ENCODE measurements around the gene GLYATL2.

Gene GLYATL2

DNA sequence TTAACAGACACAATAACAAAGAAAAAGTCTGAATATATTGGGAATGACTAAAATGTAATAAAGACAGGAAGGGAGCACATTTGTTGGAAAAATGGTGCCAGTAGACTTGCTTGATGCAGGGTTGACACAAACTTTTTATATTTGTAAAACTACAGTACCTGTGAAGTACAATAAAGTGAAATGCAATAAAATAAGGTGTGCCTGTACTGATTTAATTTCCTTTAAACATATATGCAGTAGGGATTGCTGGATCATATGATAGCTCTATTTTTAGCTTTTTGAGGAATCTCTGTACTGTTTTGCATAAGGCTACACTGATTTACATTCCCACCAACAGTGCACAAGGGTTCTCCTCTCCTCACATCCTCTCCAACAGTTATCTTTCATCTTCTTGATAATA is 12.3 kb upstream of the GLYATL2 start:
- Histone ChIP-seq H3K36me3 (ENCODE audit: control insufficient read depth in 2 of 2, insufficient read depth in 2 of 2, low read length in 2 of 2) (no peaks in the 10 kb centered on the region), H3K9me3 (ENCODE audit: control insufficient read depth in 2 of 2, low read length in 2 of 2) (no peaks in the 10 kb centered on the region), H3K4me1 (ENCODE audit: control insufficient read depth, insufficient read depth, low read length) (no peaks in the 10 kb centered on the region), H3K4me3 (ENCODE audit: low read length in 2 of 2) (no peak overlapping the region), H3K27me3 (ENCODE audit: control insufficient read depth in 1 of 2, insufficient read depth in 2 of 2, low read length in 2 of 2) (no peaks in the 10 kb centered on the region), H3K9ac (ENCODE audit: low read length in 2 of 2) (no peak overlapping the region), H3K27ac (ENCODE audit: low read length) (no peak overlapping the region)

DNA sequence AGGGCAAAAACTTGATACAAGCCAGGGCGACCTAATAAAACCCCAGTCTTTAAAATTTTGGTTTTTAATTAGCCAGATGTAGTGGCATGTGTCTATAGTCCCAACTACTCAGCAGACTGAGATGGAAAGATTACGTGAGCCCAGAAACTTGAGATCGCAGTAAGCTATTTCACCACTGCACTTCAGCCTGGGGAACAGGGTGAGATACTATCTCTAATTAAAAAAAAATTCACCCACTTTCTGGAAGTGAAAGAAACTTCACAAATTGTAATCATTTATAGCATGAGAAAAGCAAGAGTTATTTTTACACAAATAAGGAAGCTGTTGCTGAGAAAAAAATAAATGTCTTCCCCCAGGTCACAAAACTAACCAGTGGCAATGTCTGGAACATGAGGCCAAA is 882 bp upstream of the GLYATL2 start:
- no peaks in the 10 kb centered on the region for H3K36me3 ChIP-seq (ENCODE audit: control insufficient read depth in 2 of 2, insufficient read depth in 2 of 2, low read length in 2 of 2)
- no peak overlapping the region for H3K27ac ChIP-seq (ENCODE audit: low read length)

DNA sequence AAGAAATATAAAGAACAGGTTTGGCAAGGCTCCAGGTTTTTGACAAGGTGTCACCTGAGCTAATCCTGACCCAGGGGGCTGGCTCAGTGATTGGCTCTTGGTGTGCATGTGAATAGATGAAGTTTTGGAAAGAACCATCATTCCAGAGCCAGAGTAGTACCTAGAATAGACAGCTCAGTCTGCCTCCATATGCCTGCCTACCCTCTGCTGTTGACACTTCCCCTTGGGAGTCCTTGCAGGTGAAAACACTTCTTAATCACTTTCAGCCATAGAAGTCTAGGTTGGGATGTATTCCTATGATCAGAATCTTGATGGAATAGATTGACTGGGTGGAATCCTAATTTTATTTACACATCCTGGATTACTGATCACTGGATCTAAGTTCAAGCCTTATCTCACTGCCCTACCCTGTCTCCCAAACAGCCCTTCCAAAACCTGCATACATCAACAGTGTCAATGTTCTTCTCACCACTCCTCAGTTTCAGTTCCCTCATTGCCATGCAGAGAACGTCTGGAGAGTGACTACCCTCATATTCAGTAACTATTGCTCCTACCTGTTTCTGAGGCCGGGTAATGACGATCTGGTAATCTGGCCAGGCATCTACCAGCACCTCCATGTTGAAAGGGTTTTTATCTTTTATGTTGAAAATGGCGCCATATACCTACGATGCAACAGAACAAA is 6.7 kb downstream of the GLYATL2 start:
- Histone ChIP-seq H3K4me3 (ENCODE audit: low read length in 2 of 2) (no peak overlapping the region), H3K27ac (ENCODE audit: low read length) (no peak overlapping the region), H3K9ac (ENCODE audit: low read length in 2 of 2) (no peak overlapping the region), H3K27me3 (ENCODE audit: control insufficient read depth in 1 of 2, insufficient read depth in 2 of 2, low read length in 2 of 2) (no peaks in the 10 kb centered on the region), H3K9me3 (ENCODE audit: control insufficient read depth in 2 of 2, low read length in 2 of 2) (no peaks in the 10 kb centered on the region), H3K4me1 (ENCODE audit: control insufficient read depth, insufficient read depth, low read length) (no peaks in the 10 kb centered on the region), H3K36me3 (ENCODE audit: control insufficient read depth in 2 of 2, insufficient read depth in 2 of 2, low read length in 2 of 2) (no peaks in the 10 kb centered on the region)

More for the DNA sequence above, 882 bp upstream of the GLYATL2 start:
- H3K9ac ChIP-seq (ENCODE audit: low read length in 2 of 2): no peak overlapping the region
- no peaks in the 10 kb centered on the region for H3K9me3 ChIP-seq (ENCODE audit: control insufficient read depth in 2 of 2, low read length in 2 of 2)
- no peaks in the 10 kb centered on the region for H3K27me3 ChIP-seq (ENCODE audit: control insufficient read depth in 1 of 2, insufficient read depth in 2 of 2, low read length in 2 of 2)
- H3K4me1 ChIP-seq (ENCODE audit: control insufficient read depth, insufficient read depth, low read length): no peaks in the 10 kb centered on the region
- no peak overlapping the region for H3K4me3 ChIP-seq (ENCODE audit: low read length in 2 of 2)

DNA sequence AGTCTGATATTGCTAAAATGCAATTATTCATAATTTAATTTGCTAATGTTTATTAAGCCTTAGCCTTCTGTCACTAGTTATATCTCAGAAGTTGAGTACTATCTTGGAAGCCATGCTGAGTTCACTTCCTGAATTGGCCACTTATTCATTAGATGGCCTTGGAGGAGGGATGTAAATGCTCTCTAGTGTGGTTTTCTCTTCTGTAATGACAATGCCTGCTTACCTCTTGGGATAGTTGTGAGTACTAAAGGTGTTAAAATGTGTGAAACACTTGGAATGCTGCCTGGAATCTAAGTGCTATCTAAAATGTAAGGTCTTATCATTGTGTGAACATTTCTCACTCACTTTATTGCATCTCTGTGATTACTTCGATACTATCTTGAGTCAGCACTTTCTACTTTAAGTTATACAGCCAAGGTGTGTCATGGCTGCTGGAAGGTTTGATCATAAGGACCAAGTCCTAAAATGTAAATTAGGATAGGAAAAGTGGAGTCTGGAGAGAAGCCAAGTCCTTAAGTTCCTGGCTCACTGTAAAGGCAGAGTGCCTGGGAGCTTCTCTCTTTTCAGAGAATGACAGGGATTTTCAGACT is 12.4 kb downstream of the GLYATL2 start:
- no peak overlapping the region for H3K27ac ChIP-seq (ENCODE audit: low read length)
- H3K4me3 ChIP-seq (ENCODE audit: low read length in 2 of 2): no peak overlapping the region
- H3K27me3 ChIP-seq (ENCODE audit: control insufficient read depth in 1 of 2, insufficient read depth in 2 of 2, low read length in 2 of 2): no peaks in the 10 kb centered on the region
- no peaks in the 10 kb centered on the region for H3K4me1 ChIP-seq (ENCODE audit: control insufficient read depth, insufficient read depth, low read length)
- H3K36me3 ChIP-seq (ENCODE audit: control insufficient read depth in 2 of 2, insufficient read depth in 2 of 2, low read length in 2 of 2): no peaks in the 10 kb centered on the region
- no peaks in the 10 kb centered on the region for H3K9me3 ChIP-seq (ENCODE audit: control insufficient read depth in 2 of 2, low read length in 2 of 2)
- H3K9ac ChIP-seq (ENCODE audit: low read length in 2 of 2): no peak overlapping the region

GRCh38 chr11:58830673-58831301 is 13.7 kb downstream of the GLYATL2 start:
- no peaks in the 10 kb centered on the region for H3K4me1 ChIP-seq (ENCODE audit: control insufficient read depth, insufficient read depth, low read length)
- no peaks in the 10 kb centered on the region for H3K9me3 ChIP-seq (ENCODE audit: control insufficient read depth in 2 of 2, low read length in 2 of 2)
- no peak overlapping the region for H3K4me3 ChIP-seq (ENCODE audit: low read length in 2 of 2)
- H3K9ac ChIP-seq (ENCODE audit: low read length in 2 of 2): no peak overlapping the region
- H3K27me3 ChIP-seq (ENCODE audit: control insufficient read depth in 1 of 2, insufficient read depth in 2 of 2, low read length in 2 of 2): no peaks in the 10 kb centered on the region
- H3K27ac ChIP-seq (ENCODE audit: low read length): no peak overlapping the region
- H3K36me3 ChIP-seq (ENCODE audit: control insufficient read depth in 2 of 2, insufficient read depth in 2 of 2, low read length in 2 of 2): no peaks in the 10 kb centered on the region

GRCh38 chr11:58829786-58830185 is 14.7 kb downstream of the GLYATL2 start:
- Histone ChIP-seq H3K9me3 (ENCODE audit: control insufficient read depth in 2 of 2, low read length in 2 of 2) (no peaks in the 10 kb centered on the region), H3K9ac (ENCODE audit: low read length in 2 of 2) (no peak overlapping the region), H3K4me3 (ENCODE audit: low read length in 2 of 2) (no peak overlapping the region), H3K4me1 (ENCODE audit: control insufficient read depth, insufficient read depth, low read length) (no peaks in the 10 kb centered on the region), H3K36me3 (ENCODE audit: control insufficient read depth in 2 of 2, insufficient read depth in 2 of 2, low read length in 2 of 2) (no peaks in the 10 kb centered on the region), H3K27me3 (ENCODE audit: control insufficient read depth in 1 of 2, insufficient read depth in 2 of 2, low read length in 2 of 2) (no peaks in the 10 kb centered on the region), H3K27ac (ENCODE audit: low read length) (no peak overlapping the region)

DNA sequence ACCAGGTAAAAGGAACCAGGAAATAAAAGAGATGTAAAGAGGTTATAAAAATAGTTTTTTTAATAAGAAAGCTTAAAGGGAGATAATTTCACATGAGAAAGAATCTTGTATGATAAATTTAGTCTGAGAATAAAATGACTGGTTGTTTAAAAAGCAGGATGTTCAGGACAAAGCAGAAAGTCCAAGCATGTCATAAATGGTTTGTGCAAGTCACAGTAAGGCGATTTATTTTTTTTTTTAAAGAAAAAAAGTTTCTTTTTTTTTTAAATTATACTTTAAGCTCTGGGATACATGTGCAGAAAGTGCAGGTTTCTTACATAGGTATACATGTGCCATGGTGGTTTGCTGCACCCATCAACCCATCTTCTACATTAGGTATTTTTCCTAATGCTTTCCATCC is 30.8 kb downstream of the GLYATL2 start:
- H3K36me3 ChIP-seq (ENCODE audit: control insufficient read depth in 2 of 2, insufficient read depth in 2 of 2, low read length in 2 of 2): no peaks in the 10 kb centered on the region
- H3K27me3 ChIP-seq (ENCODE audit: control insufficient read depth in 1 of 2, insufficient read depth in 2 of 2, low read length in 2 of 2): no peaks in the 10 kb centered on the region
- H3K4me3 ChIP-seq (ENCODE audit: low read length in 2 of 2): no peak overlapping the region
- H3K4me1 ChIP-seq (ENCODE audit: control insufficient read depth, insufficient read depth, low read length): no peaks in the 10 kb centered on the region
- no peak overlapping the region for H3K9ac ChIP-seq (ENCODE audit: low read length in 2 of 2)
- peaks cover 0 to 5% of the 10 kb centered on the region in 2 donors for H3K9me3 ChIP-seq (ENCODE audit: control insufficient read depth in 2 of 2, low read length in 2 of 2)
- H3K27ac ChIP-seq (ENCODE audit: low read length): no peak overlapping the region

- Histone ChIP-seq H3K27ac (ENCODE audit: low read length) (no peak overlapping the region), H3K36me3 (ENCODE audit: control insufficient read depth in 2 of 2, insufficient read depth in 2 of 2, low read length in 2 of 2) (no peaks in the 10 kb centered on the region), H3K9me3 (ENCODE audit: control insufficient read depth in 2 of 2, low read length in 2 of 2) (peaks cover 0 to 5% of the 10 kb centered on the region in 2 donors), H3K9ac (ENCODE audit: low read length in 2 of 2) (no peak overlapping the region), H3K4me3 (ENCODE audit: low read length in 2 of 2) (no peak overlapping the region), H3K4me1 (ENCODE audit: control insufficient read depth, insufficient read depth, low read length) (no peaks in the 10 kb centered on the region), H3K27me3 (ENCODE audit: control insufficient read depth in 1 of 2, insufficient read depth in 2 of 2, low read length in 2 of 2) (no peaks in the 10 kb centered on the region)
Observed at GRCh38 chr11:58811499-58811898, 33.0 kb downstream of the GLYATL2 start.

DNA sequence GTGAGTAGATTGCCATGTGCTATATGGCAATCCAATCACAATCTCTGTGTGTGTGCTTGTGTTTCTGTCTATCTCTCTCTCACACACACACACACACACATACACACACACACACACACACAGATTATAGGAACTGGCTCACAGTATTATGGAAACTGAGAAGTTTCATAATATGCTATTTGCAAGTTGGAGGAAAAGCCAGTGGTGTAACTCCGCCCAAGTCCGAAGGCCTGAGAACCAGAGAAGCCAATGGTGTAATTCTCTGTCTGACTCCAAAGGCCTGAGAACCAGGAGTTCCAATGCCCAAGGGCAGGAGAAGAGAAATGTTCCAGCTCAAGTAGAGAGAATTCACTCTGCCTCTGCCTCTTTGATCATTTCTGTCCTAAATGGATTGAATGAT is 37.2 kb downstream of the GLYATL2 start:
- no peaks in the 10 kb centered on the region for H3K9me3 ChIP-seq (ENCODE audit: control insufficient read depth in 2 of 2, low read length in 2 of 2)
- no peaks in the 10 kb centered on the region for H3K27me3 ChIP-seq (ENCODE audit: control insufficient read depth in 1 of 2, insufficient read depth in 2 of 2, low read length in 2 of 2)
- no peak overlapping the region for H3K27ac ChIP-seq (ENCODE audit: low read length)
- no peak overlapping the region for H3K9ac ChIP-seq (ENCODE audit: low read length in 2 of 2)
- no peak overlapping the region for H3K4me3 ChIP-seq (ENCODE audit: low read length in 2 of 2)
- H3K36me3 ChIP-seq (ENCODE audit: control insufficient read depth in 2 of 2, insufficient read depth in 2 of 2, low read length in 2 of 2): no peaks in the 10 kb centered on the region
- no peaks in the 10 kb centered on the region for H3K4me1 ChIP-seq (ENCODE audit: control insufficient read depth, insufficient read depth, low read length)

DNA sequence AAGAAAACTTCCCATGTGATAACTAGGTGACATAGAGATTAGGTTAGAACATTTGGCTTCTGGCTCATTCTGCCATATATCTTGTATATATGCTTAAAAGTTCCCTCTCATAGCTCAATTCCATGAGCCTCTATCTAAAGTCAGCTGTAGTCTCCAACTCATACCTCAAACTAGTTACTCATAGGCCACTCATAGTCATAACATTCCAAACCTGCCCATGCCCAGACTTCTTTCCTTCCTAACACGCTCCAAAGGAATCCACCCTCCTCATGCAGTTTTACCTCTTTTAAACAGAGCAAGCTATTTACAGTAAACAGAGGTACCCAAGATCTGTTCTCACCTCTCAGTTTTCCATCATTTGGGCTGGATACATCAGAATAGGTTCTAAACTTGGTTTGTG is 39.4 kb downstream of the GLYATL2 start:
- H3K4me3 ChIP-seq (ENCODE audit: low read length in 2 of 2): no peak overlapping the region
- no peaks in the 10 kb centered on the region for H3K9me3 ChIP-seq (ENCODE audit: control insufficient read depth in 2 of 2, low read length in 2 of 2)

DNA sequence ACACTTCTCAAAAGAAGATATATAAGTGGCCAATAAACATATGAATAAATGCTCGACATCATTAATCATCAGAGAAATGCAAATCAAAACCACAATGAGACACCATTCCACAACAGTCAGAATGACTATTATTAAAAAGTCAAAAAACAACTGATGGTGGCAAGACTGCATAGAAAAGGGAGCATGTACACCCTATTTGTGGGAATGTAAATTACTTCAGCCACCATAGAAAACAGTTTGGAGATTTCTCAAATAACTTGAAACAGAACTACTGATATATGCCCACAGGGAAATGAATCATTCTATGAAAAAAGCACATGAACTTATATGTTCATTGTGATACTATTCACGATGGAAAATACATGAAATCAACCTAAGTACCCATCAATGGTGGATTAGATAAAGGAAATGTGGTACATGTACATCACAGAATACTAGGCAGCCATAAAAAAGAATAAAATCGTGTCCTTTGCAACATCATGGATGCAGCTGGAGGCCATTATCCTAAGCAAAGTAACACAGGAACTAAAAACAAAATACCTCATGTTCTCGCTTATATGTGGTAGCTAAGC is 42.4 kb downstream of the GLYATL2 start:
- H3K4me1 ChIP-seq (ENCODE audit: control insufficient read depth, insufficient read depth, low read length): no peaks in the 10 kb centered on the region
- no peaks in the 10 kb centered on the region for H3K27me3 ChIP-seq (ENCODE audit: control insufficient read depth in 1 of 2, insufficient read depth in 2 of 2, low read length in 2 of 2)
- H3K9me3 ChIP-seq (ENCODE audit: control insufficient read depth in 2 of 2, low read length in 2 of 2): no peaks in the 10 kb centered on the region

More for the DNA sequence above, 39.4 kb downstream of the GLYATL2 start:
- Histone ChIP-seq H3K27me3 (ENCODE audit: control insufficient read depth in 1 of 2, insufficient read depth in 2 of 2, low read length in 2 of 2) (no peaks in the 10 kb centered on the region), H3K27ac (ENCODE audit: low read length) (no peak overlapping the region), H3K4me1 (ENCODE audit: control insufficient read depth, insufficient read depth, low read length) (no peaks in the 10 kb centered on the region), H3K36me3 (ENCODE audit: control insufficient read depth in 2 of 2, insufficient read depth in 2 of 2, low read length in 2 of 2) (no peaks in the 10 kb centered on the region), H3K9ac (ENCODE audit: low read length in 2 of 2) (no peak overlapping the region)

More for the DNA sequence above, 42.4 kb downstream of the GLYATL2 start:
- no peak overlapping the region for H3K27ac ChIP-seq (ENCODE audit: low read length)
- no peak overlapping the region for H3K9ac ChIP-seq (ENCODE audit: low read length in 2 of 2)
- no peak overlapping the region for H3K4me3 ChIP-seq (ENCODE audit: low read length in 2 of 2)
- H3K36me3 ChIP-seq (ENCODE audit: control insufficient read depth in 2 of 2, insufficient read depth in 2 of 2, low read length in 2 of 2): no peaks in the 10 kb centered on the region

Data from stomach smooth muscle (tissue), 2 donors.